Myocyte (in vitro differentiated cells): ENCODE results near the gene HSPA12A. TPM values are rescaled to one million over a fixed set of nuclear protein-coding genes. Genes with fewer than 3 reads are reported as not detected.

ENCODE experiments used
- DNase-seq: peaks from one replicate; pipeline ENCODE4 v3.0.0-alpha.2; 2012; ENCODE audit warnings: low read depth
- total RNA-seq: library from RNA; depleted of rRNA; stranded (reverse); fragments of >200 nt; gene quantifications from 2 replicates; pipeline ENCODE4 v1.2.3, GENCODE V29; 2014

The HSPA12A gene
- total RNA-seq, 1 donor from 2014 or later = 7.8 TPM

DNA sequence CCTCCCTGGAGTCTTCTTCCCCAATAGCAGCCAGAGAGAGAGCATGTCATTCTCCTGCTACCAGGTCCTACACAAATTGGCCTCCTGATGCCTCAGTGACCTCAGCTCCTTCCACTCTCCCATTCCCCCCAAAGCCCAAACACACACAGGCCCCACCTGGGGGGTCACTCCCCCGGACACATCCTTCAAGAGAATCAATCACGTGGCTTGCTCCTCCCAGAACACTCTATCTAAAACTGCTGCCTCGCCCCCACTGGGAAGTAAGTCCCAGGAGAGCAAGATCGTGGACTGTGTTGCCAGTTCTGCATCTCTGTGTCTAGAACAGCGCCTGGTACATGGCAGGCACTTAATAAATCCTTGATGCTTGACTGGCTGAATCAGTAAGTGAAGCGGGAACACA is 2.5 kb upstream of the HSPA12A start:
- no peak for DNase-seq

DNA sequence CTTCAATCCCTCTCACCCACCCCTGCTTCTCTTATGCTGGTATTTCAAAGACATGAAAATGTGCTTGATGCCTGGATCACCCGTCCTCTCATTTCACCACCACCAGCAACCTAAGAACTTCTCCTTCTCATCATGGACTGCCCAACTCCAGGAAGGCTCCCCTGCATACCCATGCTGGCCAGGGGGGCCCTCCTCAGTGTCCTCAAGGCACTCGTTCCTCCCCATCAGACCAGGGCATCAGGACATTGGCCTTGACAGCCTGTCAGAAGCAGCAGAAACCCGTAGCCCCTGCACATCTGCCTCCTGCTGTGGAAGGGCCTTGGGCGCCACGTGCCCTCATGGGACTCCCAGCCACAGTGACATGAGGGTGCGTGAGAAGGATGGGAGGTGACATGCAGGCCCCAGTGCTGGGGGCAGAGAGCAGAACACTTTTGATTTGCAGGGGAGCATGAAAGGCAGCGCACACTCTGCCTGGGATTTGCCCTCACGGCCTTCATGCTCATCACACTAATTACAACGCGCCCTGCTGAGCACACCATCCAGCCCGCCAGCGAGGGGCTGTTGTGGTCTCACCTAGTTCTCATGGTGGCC is 1.9 kb upstream of the HSPA12A start:
- DNase-seq = no peak

DNA sequence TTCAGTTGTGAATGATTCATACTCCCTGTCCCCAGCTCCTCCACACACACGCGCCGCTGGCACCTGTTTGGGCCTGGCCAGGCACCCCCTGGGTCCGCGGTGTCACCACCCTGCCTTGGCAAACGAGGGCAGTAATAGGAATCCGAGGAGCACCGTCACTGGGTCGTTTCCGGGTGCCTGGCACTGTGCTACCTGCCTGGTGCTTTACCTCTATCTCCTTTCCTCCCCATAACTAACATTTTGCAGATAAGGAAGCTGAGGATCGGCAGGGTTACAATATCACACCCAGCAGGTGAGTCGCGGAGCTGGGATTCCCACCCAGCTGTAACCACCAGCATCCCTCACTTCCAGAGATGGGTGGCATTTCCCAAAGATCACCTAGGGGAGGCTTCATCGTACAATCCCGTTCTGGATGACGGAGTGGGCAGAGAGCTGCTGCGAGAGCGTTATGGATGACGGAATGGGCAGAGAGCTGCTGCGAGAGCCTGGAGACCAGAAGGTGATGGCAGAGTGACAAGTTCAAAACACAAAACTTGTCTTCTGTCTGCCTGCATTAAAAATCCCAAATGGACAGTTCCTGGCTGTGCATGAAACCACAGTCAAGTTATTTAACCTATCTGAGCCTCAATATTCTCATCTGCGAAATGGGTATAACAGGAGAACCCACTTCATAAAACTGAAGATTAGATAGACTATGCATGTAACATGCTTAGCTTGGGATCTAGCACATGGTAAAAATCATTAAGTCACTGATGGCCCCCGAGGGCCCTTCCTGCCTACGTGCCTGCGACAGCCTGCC is 1.1 kb upstream of the HSPA12A start:
- DNase-seq = no peak

DNA sequence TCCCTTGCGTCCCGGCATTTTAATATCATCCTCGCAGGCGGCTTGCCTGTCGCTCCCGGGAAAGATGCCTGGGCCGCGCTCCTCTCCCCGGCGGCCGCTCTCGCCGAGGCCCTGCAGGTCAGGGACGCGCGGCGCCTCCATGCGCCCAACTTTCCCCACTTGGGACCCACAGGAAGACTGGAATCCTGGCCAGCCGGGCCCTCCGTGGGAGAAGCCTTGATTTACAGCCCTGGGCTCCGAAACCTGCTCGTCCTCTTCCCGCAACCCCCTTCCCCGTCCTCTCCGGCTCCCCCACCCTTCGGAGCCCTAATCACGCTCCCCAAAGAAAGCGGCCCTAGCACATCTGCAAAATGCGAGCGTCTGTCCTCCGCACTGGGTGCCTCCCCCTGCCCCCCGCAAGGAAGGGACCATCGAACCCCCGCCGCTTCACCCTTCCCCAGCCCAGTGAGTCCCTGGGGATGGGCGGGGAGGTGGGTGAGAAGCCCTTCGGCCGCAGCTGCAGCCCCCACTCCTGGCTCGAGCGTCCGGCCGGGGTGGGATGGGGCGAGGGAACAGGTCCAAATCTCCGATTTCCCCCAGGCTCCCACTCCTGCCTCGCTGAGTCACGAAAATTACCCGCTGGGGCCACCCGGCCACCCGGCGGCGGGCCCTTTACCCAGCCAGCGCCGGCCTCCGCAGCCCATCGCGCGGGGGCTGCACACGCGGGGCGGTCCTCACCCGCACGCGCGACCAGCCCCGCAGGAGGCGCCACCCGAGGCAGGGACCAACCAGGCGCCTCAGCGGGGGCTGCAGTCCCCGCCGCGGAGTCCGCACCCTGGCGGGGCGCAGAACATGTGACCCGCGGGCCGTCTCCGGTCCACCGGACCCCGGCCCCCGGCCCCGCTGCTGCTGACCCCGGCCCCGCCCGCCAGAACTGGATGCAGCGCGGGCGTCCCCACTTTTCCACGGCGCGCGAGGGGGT is 695 bp downstream of the HSPA12A start:
- no peak for DNase-seq

DNA sequence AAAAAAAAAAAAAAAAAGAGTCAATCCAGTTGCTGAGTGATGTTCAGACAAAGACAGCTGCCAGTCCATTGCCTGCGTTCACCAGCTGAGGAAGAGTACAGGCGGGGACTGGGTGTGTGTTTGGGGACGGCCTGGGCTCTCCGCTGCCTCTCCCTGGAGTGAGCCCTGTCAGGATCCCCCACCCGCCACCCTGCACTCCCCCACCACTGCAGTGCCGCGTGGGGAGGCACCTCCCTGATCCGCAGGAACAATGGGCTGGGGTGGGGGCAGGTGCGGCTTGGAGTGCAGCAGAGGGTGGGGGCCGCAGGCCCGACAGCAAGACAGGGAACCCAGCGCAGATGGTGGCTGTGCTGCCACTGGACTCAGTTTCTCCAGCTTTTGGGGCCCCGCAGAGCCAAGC is 1.4 kb downstream of the HSPA12A start:
- no peak for DNase-seq

DNA sequence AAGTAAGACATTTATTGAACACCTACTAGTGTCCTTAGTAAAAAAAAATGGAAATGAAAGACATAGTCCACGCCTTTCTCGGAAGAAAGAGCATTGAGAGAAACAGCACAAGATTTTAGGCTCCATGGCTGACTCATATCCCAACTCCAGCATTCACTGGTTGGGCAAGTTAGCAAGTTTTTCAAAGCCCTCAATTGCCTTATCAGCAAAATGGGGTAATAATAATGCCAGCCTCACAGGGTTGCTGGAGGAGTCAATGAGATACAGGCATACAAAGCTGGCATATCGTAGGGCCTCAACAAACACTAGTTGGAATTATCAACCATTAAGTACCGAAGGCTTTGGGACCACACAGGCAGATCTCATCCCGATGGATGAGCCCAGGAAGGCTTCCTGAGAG is 4.0 kb downstream of the HSPA12A start:
- DNase-seq = no peak

DNA sequence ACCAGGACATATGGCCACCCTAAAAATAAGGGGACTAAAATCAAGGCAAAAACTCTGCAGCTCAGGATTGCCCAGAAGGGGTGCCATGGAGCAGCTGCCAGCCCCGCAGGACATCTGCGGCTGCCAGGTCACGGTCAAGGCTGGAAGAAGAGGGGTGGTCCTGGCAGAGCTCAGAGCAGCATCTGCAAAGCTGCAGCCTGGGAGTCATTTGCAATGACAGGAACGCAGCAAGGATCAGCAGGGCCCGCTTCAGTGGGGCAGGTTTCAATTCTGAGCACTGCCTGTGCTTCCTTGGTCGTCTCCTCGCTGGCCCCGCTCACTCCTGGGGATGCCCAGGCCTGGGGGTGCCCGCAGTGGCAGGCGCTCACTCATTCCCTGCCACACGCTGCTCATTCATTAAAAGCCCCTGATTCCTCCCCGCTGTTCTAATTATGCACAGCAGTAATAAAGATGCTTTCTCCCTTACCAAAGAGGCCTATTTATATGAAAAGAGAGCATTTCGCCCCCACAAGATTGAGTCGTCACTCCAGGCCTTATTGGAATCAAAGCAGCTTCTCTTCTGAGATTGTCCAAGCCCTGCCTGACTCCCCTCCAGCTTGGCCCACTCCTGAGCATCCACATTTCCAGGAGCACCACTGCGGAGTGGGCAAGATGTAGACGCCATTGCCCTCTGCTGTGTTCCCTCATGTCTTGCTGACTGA is 4.6 kb downstream of the HSPA12A start:
- no peak for DNase-seq

DNA sequence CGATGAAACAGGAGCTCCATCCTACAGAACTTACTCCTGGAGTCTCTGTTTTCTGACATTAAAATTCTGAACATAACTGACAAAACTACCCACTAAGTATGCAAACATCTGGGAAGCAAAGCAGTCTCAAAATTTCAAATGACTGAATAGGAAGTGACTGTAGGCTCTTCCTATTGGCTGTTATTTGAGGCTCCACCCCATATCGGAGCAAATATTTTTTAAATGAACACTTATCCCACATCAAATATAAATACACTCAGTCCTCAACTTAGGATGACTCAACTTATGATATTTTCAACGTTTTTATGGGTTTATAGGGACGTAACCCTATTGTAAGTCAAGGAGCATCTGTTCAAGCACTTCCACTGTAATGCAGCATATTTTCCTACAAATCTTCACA is 8.8 kb downstream of the HSPA12A start:
- DNase-seq = no peak

DNA sequence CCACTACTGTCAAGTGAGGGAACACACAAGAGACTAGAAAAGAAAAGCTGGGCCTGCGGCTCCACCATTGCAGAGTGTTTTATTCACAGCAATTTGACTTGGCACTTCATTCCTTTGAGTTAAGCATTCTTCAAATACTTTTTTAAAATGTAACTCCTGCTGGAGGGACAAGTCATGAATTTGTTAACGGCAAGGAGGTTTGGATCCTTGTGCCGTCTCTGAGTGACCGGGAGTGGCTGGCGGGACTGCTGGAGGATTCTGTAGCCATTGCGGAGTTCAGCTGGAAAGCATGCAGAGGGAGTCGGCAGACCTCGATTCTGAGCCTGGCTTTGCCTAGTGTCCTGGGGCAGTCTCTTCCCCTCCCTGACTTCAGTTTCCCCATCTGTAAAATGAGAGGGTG is 9.8 kb downstream of the HSPA12A start:
- DNase-seq = no peak

DNA sequence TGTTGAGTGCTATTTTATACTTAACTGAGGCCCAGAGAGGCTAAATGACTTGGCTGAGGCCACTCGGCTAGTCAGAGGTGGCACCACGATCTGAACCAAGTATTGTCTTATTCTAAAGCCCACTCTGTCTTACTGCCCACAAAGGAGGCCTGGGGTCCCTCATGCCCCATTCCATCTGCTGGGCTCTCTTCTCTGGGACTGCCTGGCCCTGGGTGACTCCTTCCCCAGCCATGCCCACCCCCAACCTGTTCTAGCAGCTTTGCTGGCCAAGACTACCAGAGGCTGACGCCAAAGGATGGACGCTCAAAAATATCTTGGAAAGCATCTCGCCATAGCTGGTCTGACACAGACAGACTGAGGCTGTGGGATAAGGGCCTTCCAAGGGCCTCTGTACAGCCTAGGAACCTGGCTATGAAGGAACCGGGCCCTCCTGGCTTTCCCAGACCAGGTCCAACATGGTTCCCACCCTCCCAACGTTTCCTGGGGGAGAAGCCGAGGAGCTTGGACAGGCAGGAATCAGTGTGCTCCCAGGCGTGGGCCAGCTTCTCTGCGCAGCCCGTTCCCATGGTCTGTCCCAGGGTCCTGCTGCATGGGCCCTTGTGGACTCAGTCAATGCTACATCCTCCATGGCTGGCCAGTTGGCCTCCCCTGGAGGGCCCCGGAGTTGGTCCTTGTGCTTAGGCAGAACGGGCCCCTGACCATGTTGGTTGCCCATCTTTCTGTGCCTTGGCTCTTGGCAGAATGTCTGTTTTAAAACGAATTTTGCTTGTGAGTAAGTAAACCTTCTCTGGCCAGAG is 11.7 kb downstream of the HSPA12A start:
- DNase-seq = no peak

DNA sequence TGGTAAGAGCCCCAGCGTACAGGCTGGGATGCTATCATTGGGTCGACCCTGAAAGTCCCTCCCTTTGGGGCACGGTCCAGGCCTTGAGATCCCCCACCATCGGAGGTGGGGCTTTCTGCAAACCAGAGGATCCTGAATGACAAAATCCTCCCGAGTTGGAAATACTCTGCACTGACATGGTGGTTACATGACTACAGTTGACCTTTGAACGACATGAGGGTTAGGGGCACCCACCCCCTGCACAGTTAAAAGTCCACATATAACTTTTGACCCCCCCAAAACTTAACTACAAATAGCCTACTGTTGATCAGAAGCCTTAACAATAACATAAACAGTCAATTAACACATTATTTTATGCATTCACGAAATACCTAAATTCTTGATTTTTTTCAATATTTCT is 13.1 kb downstream of the HSPA12A start:
- no peak for DNase-seq

DNA sequence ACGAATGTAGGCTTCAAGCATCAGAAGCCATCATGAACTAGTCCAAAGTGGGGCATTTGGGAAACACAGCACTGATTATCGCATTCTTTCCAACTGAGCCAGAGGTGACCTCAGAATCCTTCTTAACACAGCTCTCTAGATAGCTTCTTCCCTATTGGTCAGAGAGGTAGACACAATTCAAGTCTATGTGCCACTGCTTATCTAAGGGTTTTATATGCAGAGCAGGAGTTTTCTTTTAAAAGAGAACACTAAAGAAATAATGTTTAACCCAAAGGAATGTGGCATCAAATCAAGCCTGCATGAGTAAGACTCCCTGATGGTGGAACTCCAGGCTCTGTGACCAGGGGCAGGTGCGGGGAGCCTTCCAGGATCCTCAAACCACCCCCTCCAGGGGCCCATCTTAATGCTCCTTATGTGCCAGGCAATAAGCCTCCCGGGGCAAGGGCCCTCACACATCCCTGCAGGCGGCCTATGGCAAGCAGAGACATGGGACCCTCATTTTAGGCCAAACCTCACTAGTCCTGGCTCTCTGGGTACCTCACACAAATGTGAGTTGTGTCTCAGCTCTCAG is 13.8 kb downstream of the HSPA12A start:
- no peak for DNase-seq

DNA sequence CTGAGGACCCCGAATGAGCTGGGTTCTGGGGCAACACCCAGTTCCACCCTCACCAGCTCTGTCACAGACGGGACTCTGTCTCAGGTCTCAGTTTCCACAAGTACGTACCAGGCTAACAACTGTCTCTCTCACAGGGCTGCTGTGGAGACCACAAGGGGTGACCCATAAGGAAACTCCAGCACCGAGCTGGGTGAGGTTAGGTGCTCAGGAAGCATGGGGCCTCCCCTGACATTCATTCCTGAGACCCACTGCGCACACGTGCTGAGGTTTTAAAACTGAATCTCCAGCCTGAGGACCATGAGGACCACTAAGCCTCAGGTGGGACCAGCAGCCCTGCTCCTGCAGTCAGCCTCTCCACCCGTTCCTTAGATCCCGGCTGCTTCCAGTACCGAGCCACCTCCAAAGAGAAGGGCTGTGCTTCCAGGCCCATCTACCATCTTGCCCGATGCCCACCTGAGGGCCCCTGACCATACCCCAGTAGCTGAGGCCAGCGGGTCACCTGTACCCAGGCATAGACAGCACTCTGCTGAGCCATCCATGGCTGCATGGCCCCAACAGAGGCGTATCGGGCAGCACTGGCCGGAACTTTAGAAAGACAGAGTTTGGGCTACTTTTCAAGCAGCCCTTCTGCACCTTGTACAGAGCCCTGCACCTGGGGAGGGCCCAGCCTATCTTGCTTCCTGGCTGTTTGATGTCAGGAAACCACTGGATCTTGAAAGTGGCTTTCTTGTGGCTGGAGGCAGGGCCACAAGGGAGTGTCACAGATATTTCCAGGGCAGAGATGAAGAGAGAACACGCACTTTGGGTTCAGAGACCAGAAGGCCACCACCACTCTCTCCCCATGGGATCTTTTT is 18.7 kb downstream of the HSPA12A start:
- no peak for DNase-seq

DNA sequence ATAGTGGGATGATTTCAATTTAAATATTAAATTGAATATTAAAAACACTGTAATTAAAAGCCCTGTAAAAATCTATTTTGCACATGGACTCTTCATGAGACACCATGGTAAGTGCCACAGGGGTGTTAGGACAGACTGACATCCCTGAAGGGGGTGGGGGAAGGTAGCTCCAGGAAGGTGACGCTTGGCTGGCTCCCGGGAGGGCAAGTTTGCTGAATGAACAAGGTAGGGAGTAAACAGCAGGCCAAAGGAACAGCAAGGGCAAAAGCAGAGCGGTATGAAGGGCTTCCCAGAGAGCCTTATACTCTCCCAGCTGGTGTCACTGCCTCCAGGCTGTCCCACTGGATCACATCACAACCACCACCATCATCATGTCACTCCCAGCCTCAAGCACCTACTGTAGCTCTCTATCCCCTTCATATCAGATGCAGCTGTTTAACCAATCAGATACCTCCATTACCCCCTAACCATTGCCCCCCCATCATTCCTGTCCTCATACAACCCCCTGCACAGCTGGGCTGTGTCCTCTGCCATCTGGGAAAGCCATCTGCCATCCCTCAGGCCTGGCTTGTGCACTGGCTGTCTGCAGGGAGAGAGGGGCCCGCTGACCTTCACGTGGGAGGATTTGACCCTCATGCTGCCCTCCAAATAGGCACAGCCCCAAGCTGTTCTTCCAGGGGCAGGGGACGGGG is 19.5 kb downstream of the HSPA12A start:
- DNase-seq = no peak

DNA sequence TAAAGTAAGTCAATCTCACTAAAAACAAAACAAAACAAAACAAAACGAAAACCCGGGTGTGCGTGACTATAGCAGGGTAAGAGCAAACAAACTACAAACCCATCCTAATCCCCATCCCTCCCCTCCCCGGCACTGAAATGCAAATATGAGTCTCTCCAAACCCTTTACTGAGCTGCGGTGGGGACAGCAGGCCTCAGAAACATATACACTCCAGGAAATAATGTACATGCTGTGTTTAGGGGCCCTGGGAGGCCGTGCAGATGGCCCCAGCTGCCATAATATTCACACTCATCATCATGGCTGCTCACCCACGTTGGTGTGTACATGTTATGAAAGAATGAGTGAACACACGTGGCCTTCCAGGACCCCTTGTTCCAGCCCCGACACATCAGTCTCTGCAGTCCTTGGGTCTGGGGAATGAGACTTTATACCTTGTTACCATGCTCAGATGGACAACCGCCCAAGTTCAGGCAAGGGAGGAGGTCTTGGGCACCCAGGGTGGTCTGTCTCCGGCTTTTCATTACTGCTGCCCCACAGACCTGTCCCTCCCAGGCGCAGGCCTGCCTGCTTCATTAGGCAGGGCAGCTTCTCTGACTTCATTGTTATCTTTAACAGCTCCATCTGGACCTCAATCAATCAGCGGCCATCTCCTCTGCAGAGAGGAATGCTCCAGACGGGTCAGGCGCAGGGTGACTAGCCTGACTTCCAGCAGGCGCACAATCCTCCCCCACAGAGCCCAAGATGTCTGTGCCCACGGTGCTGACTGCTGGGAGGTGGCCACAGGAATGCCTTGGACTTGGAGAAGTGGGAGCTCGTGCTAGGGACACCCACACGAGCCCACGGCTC is 20.6 kb downstream of the HSPA12A start:
- DNase-seq = no peak

DNA sequence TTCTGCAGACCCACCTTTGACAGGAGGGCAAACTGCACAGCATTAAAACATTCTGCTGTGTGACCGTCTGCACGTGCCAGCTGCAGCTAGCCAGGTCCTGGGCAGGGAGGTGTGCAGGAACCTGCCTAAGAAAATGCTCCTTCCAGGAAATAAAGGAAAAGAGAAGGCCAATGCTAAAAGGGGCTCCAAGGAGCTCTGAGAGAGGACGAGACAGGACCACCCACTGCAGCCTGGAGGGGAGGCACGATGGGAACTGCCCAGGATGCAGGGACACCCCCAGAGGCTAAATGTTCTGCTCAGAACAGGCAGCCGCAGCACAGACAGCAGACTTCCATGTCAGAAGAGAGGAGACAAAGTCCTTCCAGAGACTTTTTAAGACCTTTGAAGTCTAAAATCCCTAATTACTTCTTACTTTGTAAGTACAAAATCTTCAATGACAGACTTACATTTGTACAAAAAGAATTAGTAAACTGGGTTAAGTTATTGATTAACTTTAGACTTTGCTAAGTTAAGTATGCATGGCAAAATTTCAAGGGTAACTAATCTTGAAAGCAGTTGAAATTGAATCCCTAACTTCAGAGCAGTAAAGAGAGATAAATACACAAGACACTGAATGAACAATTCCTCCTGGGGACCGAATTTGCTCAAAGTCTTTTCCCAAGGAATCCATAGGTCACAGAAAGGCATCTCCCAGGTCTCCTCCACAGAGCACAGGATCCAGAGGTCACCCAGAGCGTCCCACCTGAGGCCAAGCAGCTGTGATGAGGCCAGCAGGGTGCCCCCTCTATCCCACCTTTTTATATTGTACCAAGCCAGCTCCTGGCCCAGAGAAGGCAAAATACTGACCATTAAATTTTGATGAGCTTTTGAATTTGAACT is 21.5 kb downstream of the HSPA12A start:
- no peak for DNase-seq

DNA sequence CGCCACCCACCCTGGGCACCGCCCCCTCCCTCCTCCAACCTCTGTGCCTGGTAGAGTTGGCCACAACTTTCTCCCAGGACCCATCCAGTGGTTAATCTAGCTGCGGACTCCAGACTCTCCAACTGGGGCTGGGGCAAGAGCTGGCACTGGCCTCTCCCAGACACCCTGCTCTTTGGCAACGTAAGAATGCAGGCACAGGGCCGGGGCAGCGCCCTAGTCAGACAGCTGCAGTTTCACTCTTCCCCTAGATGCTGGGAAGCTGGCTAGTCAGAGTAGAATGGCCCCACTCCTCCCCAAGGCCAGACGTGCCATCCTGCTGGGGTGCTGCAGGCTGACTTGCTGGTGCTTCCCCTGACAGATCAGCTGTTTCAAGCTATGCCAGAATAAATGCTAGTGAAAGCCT is 22.1 kb downstream of the HSPA12A start:
- DNase-seq = peak; percentile 74
